ENCODE data around the gene PODXL.

DNA sequence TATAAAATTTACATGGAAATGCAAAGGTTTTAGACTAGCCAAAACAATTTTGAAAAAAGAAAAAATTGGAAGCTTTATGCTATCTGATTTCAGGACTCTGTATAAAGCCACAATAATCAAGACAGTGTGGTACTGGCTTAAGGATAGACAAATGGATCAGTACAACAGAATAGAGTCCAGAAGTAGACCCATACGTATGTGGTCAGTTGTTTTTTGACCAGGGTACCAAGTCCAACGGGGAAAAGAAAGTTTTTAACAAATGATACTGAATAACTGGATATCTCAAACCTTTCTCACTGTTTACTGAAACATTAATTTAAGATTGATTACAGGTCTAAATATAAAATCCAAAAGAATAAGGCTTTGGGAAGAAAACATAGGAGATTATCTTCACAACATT is 79.7 kb downstream of the PODXL start:
- no peak for TF ChIP-seq NR3C1 (IDR thresholded peaks at IDR 0.05)
- TF ChIP-seq SMC3 (IDR thresholded peaks at IDR 0.05), result no peak
- no peak for TF ChIP-seq EP300 (IDR thresholded peaks at IDR 0.05)
- no peak for TF ChIP-seq NFE2L2 (conservative IDR thresholded peaks at IDR 0.05; ENCODE audit: low read length)
- no peak for TF ChIP-seq MAFK (IDR thresholded peaks at IDR 0.05; ENCODE audit: partially characterized antibody)
- no peak for TF ChIP-seq CTCF (IDR thresholded peaks at IDR 0.05)
- no peak for TF ChIP-seq ELK1 (IDR thresholded peaks at IDR 0.05; ENCODE audit: low read depth, low read length)
- no peak for TF ChIP-seq RFX5 (IDR thresholded peaks at IDR 0.05)
- no peak for TF ChIP-seq POLR2A (IDR thresholded peaks at IDR 0.05; ENCODE audit: low read length)
- TF ChIP-seq, protein P1, sequence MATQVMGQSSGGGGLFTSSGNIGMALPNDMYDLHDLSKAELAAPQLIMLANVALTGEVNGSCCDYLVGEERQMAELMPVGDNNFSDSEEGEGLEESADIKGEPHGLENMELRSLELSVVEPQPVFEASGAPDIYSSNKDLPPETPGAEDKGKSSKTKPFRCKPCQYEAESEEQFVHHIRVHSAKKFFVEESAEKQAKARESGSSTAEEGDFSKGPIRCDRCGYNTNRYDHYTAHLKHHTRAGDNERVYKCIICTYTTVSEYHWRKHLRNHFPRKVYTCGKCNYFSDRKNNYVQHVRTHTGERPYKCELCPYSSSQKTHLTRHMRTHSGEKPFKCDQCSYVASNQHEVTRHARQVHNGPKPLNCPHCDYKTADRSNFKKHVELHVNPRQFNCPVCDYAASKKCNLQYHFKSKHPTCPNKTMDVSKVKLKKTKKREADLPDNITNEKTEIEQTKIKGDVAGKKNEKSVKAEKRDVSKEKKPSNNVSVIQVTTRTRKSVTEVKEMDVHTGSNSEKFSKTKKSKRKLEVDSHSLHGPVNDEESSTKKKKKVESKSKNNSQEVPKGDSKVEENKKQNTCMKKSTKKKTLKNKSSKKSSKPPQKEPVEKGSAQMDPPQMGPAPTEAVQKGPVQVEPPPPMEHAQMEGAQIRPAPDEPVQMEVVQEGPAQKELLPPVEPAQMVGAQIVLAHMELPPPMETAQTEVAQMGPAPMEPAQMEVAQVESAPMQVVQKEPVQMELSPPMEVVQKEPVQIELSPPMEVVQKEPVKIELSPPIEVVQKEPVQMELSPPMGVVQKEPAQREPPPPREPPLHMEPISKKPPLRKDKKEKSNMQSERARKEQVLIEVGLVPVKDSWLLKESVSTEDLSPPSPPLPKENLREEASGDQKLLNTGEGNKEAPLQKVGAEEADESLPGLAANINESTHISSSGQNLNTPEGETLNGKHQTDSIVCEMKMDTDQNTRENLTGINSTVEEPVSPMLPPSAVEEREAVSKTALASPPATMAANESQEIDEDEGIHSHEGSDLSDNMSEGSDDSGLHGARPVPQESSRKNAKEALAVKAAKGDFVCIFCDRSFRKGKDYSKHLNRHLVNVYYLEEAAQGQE (IDR thresholded peaks at IDR 0.05), result no peak
- no peak for TF ChIP-seq ZNF302 (CRISPR knock-in tag; IDR thresholded peaks at IDR 0.05)

Measured in A549 (cell line).